ENCODE results near the gene GTF2IRD1. TPM values are rescaled to one million over a fixed set of nuclear protein-coding genes. Genes with fewer than 3 reads are reported as not detected.
"Not testable (repeated sequence)": the region's sequence is repeated elsewhere in the genome, so short reads cannot be mapped to it uniquely, and the experiment has no call there.

GTF2IRD1 gene
- total RNA-seq, 1 donor from 2014 or later, result 6.1 TPM

- DNase-seq, result no peak
These were observed 153.3 kb downstream of the GTF2IRD1 start for GRCh38 chr7:74606909-74607510.

- DNase-seq, result peak; percentile 12
These were observed 158.5 kb downstream of the GTF2IRD1 start for GRCh38 chr7:74612015-74612829.

DNA sequence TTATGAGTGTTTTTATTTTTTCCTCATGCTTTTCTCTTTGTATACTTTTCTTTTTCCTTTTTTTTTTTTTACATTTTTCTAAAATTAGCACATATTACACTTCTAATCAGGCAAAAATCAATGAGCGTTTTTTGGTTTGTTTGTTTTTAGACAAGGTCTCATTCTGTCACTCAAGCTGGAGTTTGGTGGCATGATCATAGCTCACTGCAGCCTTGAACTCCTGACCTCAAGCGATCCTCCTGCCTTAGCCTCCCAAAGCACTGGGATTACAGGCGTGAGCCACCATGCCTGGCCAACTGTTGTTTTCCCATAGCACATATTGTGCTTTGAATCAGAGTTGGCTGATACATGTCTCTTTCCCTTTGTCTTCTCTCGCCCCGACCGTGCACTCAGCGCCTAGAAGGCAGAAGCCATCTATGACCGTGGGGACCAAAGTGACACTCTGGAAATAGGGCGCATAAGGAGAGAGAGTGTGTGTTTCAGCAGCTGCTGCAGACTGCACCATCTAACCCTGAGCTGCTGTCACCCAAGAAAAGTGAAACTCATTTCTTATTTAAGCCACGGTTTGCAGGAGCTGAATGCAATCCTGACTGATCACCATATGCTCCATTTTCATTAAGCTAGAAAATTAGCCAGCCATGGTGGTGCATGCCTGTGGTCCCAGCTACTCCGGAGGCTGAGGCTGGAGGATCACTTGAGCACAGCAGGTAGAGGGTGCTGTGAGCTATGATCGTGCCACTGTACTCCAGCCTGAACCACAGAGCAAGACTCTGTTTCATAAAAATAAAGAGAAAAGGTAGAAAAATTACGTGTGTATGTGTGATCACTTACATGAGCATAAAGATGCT, 162.5 kb downstream of the GTF2IRD1 start:
- no peak for DNase-seq

DNA sequence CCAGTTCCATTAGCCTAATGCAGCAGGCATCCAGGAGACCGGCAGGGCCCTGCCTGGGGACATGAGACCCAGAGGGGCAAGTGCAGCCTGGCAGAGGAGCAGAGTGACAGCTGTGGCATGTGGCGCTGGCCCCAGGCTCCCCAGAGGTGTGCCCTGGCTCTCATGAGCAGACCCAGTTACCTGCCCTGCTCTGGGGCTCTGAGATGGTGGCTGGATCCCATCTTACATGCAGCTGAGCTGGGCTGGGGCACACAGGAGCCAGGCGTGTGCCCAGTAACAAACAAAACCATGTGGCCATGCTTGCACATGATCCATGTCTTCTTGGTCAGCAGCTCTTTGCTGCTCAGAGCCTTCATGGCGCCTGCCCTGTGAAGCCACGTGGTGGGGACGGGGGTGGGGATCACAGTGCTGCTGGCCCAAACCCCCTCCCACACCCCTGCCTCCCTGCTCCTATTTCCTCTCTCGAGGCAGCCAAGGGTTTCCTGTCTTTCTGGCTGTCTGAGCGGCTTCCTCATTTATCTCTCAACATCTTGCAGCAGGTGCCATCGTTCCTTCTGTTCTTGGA, 163.6 kb downstream of the GTF2IRD1 start:
- DNase-seq, result peak; percentile 28

- no peak for DNase-seq
These were observed 165.6 kb downstream of the GTF2IRD1 start for GRCh38 chr7:74619235-74619860.

DNA sequence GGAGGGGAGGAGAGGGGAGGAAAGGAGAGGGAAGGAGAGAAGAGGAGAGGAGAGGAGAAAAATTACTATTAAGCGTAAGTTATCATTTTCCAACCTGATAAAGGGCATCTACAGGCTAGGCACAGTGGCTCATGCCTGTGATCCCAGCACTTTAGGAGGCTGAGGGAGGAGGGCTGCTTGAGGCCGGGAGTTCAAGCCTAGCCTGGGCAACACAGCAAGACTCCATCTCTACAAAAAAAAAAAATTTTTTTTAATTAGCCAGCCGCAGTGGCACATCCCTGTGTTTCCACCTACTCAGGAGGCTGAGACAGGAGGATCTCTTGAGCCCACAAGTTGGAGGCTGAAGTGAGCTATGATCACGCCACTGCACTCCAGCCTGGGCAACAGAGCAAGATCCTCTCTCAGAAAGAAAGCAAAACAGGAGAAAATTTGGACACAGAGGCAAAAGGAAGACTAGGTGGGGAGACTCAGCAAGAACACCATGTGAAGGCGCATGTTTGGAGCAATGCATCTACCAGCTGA, 168.6 kb downstream of the GTF2IRD1 start:
- no peak for DNase-seq

- no peak for DNase-seq
These were observed 169.4 kb downstream of the GTF2IRD1 start for GRCh38 chr7:74623135-74623534.

- DNase-seq, result peak; percentile 59
These were observed 171.7 kb downstream of the GTF2IRD1 start for GRCh38 chr7:74625446-74625845.

- no peak for DNase-seq
These were observed 174.1 kb downstream of the GTF2IRD1 start for GRCh38 chr7:74627661-74628411.

DNA sequence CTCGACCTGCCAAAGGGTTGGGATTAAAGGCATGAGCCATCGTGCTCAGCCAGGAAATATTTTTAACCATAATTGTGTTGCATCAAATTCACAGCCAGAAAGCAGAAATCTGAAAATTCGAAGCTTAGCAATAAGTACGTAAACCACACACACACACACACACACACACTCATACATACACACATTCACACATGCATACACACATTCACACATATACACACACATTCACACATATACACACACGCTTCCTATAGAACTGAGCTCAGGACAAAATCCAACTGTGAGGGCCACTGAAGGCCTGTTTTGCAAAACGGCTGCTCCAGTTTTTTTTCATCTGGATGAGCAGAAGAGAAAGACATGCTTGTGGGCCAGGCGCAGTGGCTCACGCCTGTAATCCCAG, 178.8 kb downstream of the GTF2IRD1 start:
- DNase-seq, result no peak

GRCh38 chr7:74633451-74633921, 179.8 kb downstream of the GTF2IRD1 start:
- no peak for DNase-seq

DNA sequence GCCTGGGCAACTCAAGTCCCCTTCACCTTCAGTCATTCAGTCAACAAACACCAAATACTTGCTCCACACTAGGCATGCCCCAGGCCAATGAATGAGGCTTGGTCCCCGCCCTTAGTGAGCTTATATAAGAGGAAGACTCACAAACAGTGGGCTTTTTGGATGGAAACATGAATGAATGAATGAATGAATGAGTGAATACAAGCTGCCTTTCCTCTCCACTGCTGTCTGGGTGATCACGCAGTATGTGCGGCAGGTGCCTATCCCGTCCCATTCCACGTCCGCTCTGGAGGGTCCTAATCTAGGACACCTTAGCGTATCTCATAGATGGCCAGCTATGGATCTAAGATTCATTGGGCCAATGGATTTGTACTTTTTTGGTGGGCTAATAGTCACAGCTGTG, 184.0 kb downstream of the GTF2IRD1 start:
- DNase-seq, result no peak

DNA sequence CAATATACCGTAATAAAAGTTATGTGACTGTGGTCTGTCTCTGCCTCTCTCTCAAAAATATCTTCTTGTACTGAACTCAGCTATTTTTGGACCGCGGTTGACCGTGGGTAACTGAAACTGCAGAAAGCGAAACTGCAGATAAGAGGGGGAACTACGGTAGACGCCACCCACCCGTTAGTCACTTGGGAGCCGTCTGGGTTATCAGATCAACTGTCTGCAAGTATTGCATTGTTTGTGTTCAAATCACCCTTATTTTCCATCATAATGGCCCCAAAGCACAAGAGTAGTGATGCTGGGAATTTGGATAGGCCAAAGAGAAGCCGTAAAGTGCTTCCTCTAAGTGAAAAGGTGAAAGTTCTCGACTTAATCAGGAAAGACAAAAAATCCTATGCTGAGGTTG, 196.3 kb downstream of the GTF2IRD1 start:
- peak; percentile 70 for DNase-seq

DNA sequence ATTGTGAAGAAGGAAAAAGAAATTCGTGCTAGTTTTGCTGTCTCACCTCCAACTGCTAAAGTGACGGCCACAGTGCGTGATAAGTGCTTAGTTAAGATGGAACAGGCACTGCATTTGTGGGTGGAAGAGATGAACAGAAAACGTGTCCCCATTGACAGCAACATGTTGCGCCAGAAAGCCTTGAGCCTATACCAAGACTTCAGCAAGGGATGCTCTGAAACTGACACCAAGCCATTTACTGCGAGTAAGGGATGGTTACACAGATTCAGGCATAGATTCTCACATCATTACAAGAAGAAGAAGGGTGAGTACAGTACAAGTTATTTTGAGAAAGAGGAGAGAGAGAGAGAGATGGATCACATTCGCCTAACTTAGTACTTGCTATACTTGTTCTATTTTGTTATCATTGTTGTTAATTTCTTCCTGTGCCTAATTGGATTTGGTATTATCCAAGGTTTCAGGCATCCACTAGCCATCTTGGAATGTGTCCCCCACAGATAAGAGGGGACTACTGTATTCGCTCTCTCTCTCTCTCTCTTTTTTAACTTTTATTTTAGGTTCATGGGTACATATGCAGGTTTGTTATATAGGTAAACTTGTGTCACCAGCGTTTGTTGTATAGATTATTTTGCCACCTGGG, 196.9 kb downstream of the GTF2IRD1 start:
- not testable (repeated sequence) for DNase-seq

DNA sequence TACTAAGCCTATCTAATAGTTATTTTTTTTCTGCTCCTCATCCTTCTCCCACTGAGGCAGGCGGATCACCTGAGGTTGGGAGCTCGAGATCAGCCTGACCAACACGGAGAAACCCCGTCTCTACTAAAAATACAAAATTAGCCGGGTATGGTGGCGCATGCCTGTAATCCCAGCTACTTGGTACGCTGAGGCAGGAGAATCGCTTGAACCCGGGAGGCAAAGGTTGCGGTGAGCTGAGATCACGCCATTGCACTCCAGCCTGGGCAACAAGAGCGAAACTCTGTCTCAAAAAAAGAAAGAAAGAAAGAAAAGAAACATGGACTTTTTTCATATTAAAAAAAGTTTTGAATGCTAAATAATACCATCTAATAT, 197.4 kb downstream of the GTF2IRD1 start:
- not testable (repeated sequence) for DNase-seq

Other genes starting within 250 kb of the GTF2IRD1 start
- gene LAT2, start 243.9 kb upstream of the GTF2IRD1 start, total RNA-seq, result 1.2 and 1.9 TPM in 2 replicates
- 20.9 and 26.9 TPM in 2 replicates for gene RFC2, start 199.5 kb upstream of the GTF2IRD1 start, total RNA-seq
- gene CLIP2, start 164.5 kb upstream of the GTF2IRD1 start, total RNA-seq, result 40.7 and 43.6 TPM in 2 replicates
- 142 and 195 TPM in 2 replicates for gene GTF2I, start 203.8 kb downstream of the GTF2IRD1 start, total RNA-seq

Data from dermis blood vessel endothelial cell (primary cell).